GM20431 (cell line): ENCODE data around the gene TXNL4A.
"Not testable (repeated sequence)": the region's sequence is repeated elsewhere in the genome, so short reads cannot be mapped to it uniquely, and the experiment has no call there.

Experiments used
- in situ Hi-C: fragments of 300-500 bp; cut with MseI, MboI; formaldehyde crosslinking; loops from one replicate; pipeline ENCODE4 v1.15.0; 2020; ENCODE audit warnings: low sequenced_read_pairs; ENCODE audit not compliant: unreplicated experiment

Gene TXNL4A, protein sequence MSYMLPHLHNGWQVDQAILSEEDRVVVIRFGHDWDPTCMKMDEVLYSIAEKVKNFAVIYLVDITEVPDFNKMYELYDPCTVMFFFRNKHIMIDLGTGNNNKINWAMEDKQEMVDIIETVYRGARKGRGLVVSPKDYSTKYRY

DNA sequence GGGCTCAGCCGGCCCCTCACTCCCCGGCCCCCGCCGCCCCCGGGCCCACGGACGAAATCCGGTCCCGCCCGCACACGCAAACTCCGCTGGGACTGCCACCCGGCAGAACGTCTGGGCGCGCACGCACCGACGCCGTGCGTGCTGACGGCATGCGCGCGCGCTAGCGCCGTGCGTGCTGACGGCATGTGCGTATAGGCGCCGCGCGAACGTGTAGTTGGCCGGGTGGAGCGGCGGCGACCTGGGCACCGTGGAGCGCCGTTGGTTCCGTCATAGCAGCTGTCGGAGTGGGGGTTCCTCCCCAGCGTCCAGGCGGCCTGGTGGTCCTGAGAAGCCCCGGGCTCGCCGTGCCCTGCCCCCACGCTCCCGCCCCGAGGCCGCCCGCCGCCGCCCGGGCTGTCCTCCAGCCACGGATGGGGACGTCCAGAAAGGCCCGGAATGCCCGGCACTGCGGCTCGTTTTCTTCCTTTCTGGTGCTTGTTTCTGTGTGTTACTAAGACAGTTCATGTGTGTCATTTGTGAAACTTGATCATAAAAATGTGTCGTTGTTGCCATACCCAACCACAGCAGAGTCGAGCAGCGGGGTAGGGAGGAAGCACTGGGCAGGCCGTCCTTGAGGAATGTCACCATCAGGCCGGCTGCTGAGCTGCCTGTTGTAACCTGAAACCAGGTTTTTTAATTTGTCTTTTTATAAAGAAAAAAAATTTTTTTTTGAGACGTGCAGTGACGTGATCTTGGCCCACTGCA is at the start of gene TXNL4A:
TSS of gene TXNL4A (minus strand) at position 113 of the 744 bp plus-strand sequence. CDS start 171 bp downstream, outside the sequence.
- in situ Hi-C loops: no loop called here

- in situ Hi-C loops: no loop called here
Observed at GRCh38 chr18:80037300-80037699, 48.9 kb upstream of the TXNL4A start.

- in situ Hi-C loops: no loop called here
Observed at GRCh38 chr18:80035997-80036396, 47.6 kb upstream of the TXNL4A start.

- in situ Hi-C loops: no loop called here
Observed at GRCh38 chr18:80034852-80035406, 46.6 kb upstream of the TXNL4A start.

DNA sequence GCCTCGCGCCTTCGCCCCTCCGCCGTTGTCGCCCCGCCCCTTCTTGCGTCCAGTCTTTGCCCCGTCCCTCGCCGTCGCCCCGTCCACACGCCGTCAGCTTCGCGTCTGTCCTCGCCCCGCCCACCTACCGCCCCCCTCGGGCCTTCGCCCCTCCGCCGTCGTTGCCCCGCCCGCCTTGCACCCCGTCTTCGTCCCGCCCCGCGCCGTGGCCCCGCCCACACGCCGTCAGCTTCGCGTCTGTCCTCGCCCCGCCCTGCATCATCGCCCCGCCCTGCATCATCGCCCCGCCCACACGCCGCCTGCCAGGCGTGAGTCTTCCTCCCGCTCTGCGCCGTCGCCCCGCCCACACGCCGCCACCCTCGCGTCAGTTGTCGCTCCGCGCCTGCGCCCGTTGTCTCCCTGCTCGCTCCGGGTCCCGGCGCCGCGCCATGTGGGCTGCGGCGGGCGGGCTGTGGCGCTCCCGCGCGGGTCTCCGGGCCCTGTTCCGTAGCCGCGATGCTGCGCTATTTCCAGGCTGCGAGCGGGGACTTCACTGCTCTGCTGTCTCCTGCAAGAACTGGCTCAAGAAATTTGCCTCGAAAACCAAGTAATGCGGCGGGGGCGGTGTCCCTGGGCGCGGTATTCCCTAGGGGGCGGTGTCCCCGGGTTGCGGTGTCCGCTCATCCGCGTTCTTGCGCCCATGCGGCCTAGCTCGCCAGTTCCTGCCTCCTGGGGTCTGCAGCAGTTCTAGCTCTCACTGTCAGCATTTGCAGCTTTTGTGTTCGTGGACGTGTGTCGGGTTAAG is 45.9 kb upstream of the TXNL4A start, which contains the start of gene RBFA:
TSS of gene RBFA (plus strand) at position 367 of the 784 bp plus-strand sequence. CDS start at position 429, 62 bp downstream.
- in situ Hi-C loops: no loop called here

DNA sequence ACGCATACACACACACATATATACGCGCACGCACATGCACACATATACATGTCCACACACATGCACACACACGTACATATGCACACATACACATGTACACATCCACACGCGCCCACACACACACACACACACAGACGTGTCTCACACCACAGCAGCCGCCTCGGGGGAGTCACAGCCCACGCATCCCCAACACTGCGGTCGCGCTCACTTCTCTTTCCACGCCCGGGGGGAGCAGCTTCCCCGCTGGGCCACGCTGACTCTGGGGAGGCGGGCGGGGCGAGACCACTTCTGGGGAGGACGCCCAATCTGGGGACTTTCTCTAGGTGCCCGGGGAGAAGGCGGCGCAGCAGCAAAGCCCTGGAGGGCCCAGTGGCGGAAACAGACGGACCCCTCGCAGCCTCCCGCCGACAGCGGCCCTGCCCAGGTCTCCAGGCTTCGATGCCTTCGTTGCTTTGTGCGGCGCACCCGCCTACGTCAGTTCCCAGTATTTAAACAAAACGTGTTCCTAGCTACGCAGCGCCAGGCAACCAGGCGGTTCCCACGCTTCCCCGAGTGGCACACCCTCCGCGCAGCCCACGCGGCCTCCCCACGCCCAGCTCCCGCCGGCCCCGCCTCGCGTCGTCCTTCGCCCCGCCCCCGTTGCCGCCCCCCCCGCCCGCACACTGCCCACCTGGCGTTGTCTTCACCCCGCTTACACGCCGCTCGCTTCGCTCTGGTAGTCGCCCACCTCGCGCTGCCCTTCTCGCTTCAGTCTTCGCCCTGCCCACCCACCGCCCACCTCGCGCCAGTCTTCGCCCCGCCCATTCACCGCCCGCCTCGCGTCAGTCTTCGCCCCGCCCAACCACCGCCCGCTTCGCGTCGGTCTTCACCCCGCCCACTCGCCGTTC is 45.1 kb upstream of the TXNL4A start:
- in situ Hi-C loops: no loop called here

- in situ Hi-C loops: no loop called here
Observed at GRCh38 chr18:80029690-80030089, 41.3 kb upstream of the TXNL4A start.

DNA sequence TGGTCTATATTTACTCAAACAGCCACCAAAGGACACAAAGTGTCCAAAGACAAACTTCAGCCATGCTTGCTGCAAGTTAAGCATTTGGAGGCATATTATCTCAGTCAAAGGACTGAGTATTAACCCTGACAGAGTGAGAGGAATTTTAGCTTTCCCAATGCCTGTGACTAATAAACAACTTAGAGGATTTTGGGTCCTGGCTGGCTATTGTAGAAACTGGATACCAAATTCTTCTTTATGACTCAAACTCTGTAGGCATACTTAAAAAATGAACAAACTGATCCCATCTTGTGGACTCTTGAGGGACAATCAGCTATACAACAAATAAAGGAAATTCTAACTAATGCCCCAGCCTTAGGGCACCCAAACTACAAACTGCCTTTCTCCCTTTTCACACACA is 39.4 kb upstream of the TXNL4A start:
- in situ Hi-C loops: not testable (repeated sequence)

- in situ Hi-C loops: no loop called here
Observed at GRCh38 chr18:80026363-80026762, 38.0 kb upstream of the TXNL4A start.

DNA sequence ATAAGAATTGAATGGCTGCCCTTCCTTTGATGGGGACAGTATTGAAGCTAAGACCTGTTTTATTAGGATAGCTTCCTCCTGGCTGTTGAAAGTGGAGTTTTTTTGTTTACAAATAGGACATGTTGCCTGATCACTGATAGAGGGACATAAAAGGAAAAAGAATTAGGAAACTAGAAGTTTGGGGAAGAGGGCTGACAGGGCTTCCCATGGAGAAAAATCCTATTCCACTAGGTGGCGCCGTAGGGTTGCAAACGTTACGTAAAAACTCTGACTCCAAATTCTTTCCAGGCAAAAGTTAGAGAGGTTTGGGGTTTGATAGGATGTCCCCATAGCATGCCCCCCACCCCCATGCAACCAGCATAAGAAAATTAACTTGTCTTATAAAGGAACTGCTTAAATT is 34.8 kb upstream of the TXNL4A start:
- in situ Hi-C loops: no loop called here

GRCh38 chr18:80022613-80023012 is 34.2 kb upstream of the TXNL4A start:
- in situ Hi-C loops: no loop called here

DNA sequence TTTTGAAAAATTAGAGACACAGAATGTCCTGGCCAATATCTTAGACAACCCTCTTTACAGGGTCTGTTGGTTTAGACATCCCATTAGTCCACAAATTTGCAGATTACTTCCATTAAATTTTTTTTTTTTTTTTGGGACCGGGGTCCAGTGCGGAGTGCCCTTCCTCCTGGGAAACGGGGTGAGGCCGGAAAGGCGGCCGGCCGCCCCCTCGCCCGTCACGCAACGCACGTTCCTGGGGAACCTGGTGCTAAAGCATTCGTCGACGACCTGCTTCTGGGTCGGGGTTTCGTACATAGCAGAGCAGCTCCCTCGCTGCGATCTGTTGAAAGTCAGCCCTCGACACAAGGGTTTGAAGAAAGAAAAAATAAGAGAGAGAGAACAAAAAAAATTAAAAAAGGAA is 24.4 kb upstream of the TXNL4A start:
- in situ Hi-C loops: no loop called here

- in situ Hi-C loops: not testable (repeated sequence)
Observed at GRCh38 chr18:80011496-80012137, 23.3 kb upstream of the TXNL4A start.

GRCh38 chr18:80010551-80010906 is 22.2 kb upstream of the TXNL4A start:
- in situ Hi-C loops: no loop called here

DNA sequence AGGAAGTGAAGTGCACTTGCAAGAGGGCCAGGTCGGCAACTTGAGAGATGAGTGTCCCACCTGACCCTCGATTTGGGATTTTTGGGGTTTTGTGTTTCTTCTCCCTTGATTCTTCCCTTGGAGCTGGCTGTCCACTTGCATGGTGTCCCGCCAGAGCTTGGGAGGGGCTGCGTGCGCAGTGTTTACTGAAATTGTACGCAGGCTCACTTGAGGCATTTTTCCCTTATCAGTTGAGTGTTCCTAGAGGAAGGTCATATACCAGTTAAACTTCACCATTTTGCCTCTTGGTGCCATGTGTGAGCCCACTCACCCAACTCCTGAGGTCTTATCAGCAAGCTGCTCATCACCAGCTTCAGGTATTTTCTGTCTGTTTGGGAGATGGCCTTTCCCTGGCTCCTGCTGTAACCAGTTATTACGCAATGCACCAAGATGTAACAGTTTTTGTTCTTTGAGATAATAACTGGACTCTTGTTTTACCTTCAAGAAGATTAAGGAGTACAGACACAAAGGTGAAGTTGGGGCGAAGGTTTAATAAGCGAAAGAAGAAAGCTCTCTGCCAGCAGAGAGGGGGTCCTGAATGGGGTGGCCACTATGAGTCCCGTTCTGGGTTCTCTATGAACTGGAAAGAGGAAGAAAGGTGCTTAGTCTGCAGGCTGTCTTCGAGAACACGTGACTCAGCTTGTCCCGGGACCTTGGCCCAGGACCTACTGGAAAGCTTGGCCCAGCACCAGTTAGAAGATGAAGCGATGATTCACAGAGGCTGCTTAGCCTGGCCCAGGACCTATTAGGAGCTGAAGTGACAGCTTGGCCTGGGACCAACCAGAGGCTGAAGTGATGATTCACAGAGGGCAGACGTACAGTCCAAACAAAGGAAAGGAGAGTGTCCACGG is 21.5 kb upstream of the TXNL4A start:
- in situ Hi-C loops: no loop called here

GRCh38 chr18:80006724-80007123 is 18.4 kb upstream of the TXNL4A start:
- in situ Hi-C loops: no loop called here

DNA sequence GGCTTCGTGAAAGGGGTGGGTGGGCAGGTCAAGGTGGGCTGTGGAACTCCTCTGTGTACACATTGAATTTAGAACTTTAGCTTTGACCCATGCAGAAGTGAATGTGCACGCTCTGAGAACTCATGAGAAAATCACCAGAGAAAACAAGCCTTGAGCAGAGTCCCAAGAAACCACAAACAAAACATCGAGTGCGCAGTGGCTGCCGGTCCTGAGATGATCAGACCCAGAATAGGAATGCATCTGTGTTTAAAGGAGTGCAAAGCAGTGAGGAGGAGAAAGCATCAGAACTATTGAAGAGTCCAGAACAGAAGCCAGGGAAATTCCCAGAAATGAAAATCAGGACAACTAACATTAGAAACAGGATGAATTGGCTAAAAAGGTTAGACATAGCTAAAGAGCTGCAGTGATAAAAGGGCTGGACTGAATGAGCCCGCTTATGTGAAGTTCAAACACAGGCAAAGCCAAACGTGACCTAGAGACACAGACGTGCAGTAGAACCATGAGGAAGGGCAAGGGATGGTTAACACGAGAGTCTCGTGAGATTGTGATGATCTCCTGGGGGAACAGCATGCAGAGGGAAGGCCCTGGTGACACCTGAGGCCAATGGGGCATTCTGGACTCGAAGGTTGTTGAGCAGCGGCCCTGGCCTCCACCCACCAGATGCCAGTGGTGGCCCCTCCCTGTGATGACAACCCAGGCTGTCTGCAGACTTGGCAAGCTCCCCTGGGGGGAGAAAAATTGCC is 16.4 kb upstream of the TXNL4A start:
- in situ Hi-C loops: no loop called here

DNA sequence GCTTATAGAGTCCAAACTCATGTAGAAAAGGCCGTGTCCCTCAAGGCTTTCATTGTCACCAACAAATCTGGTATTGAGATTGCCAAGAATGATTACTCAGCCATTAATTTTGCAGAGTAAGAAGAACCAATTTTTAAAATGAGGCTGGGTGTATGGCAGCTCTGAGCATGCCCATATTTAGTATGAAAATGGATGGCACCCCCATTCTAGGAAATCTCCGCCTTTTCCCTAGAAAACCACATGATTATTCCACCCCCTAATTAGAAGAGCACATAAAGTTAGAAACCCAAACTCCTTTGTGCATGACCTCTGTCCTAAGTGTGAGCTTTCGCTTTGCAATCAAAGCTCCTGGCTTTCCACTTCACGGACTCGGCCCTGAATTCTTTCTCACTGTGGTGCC is 14.1 kb upstream of the TXNL4A start:
- in situ Hi-C loops: no loop called here
